ENCODE data around the gene ARHGAP26. TPM values are rescaled to one million over a fixed set of nuclear protein-coding genes. Genes with fewer than 3 reads are reported as not detected.

Gene ARHGAP26
- total and polyA plus RNA-seq, 4 experiments from 2014 or later, result 2.0 to 22.7 (median 17.3) TPM

GRCh38 chr5:142859037-142859436 is 88.9 kb downstream of the ARHGAP26 start:
- Histone ChIP-seq H3K27me3 (ENCODE audit: insufficient read depth, low read length) (no peaks in the 10 kb centered on the region), H3K9me3 (ENCODE audit: control insufficient read depth in 1 of 2, low read length in 2 of 2) (no peaks in the 10 kb centered on the region), H3K36me3 (ENCODE audit: insufficient read depth, low read length) (no peaks in the 10 kb centered on the region), H3K4me1 (ENCODE audit: insufficient read depth, low read length) (no peaks in the 10 kb centered on the region), H3K27ac (ENCODE audit: low read depth, low read length) (no peak overlapping the region), H3K4me3 (ENCODE audit: low read length in 2 of 2) (no peak overlapping the region)
- no peaks in the 10 kb centered on the region for H3K9me3 Mint-ChIP-seq
- no peaks in the 10 kb centered on the region for H3K27me3 Mint-ChIP-seq
- intact Hi-C loops (cut with micrococcal nuclease), result no loop called here
- DNase-seq, result no peak
- peaks cover 17 to 28% (median 19%) of the 10 kb centered on the region in 4 donors for H3K4me1 Mint-ChIP-seq
- no peak overlapping the region for H3K4me3 Mint-ChIP-seq
- ChIA-PET POLR2A (ENCODE audit: partially characterized antibody) (no interaction called here), CTCF (ENCODE audit: partially characterized antibody) (interaction anchor here (0.8 to 1.8 kb wide), 4 partner anchors 21 to 146 kb away, joined by 3 to 7 read pairs (median 4); no protein-coding TSS in a partner anchor)
- H3K36me3 Mint-ChIP-seq, result no peaks in the 10 kb centered on the region
- peak overlapping the region in 2 of 7 donors; percentile 37 to 43 for H3K27ac Mint-ChIP-seq

GRCh38 chr5:142860270-142860669 is 90.1 kb downstream of the ARHGAP26 start:
- H3K27me3 ChIP-seq (ENCODE audit: insufficient read depth, low read length), result no peaks in the 10 kb centered on the region
- Mint-ChIP-seq H3K36me3 (no peaks in the 10 kb centered on the region), H3K27me3 (no peaks in the 10 kb centered on the region), H3K4me3 (no peak overlapping the region), H3K9me3 (no peaks in the 10 kb centered on the region), H3K4me1 (peaks cover 19 to 36% (median 24%) of the 10 kb centered on the region in 4 donors), H3K27ac (no peak overlapping the region)
- no peak overlapping the region for H3K27ac ChIP-seq (ENCODE audit: low read depth, low read length)
- ChIA-PET CTCF (ENCODE audit: partially characterized antibody) (interaction anchor here (1.3 to 1.8 kb wide), 5 partner anchors 20 to 147 kb away, joined by 3 to 7 read pairs (median 4); no protein-coding TSS in a partner anchor), POLR2A (ENCODE audit: partially characterized antibody) (interaction anchor here (1.3 kb wide), 1 partner anchor 77 kb away, joined by 3 read pairs; no protein-coding TSS in a partner anchor)
- H3K9me3 ChIP-seq (ENCODE audit: control insufficient read depth in 1 of 2, low read length in 2 of 2), result no peaks in the 10 kb centered on the region
- H3K4me1 ChIP-seq (ENCODE audit: insufficient read depth, low read length), result no peaks in the 10 kb centered on the region
- H3K36me3 ChIP-seq (ENCODE audit: insufficient read depth, low read length), result no peaks in the 10 kb centered on the region
- no peak for DNase-seq
- no peak overlapping the region for H3K4me3 ChIP-seq (ENCODE audit: low read length in 2 of 2)
- intact Hi-C loops (cut with micrococcal nuclease), result no loop called here

GRCh38 chr5:142861011-142861410 is 90.8 kb downstream of the ARHGAP26 start:
- Mint-ChIP-seq H3K9me3 (no peaks in the 10 kb centered on the region), H3K4me1 (peaks cover 19 to 42% (median 23%) of the 10 kb centered on the region in 4 donors), H3K27ac (peak overlapping the region in 2 of 7 donors; percentile 8 to 32), H3K4me3 (no peak overlapping the region), H3K36me3 (no peaks in the 10 kb centered on the region), H3K27me3 (no peaks in the 10 kb centered on the region)
- Histone ChIP-seq H3K27ac (ENCODE audit: low read depth, low read length) (no peak overlapping the region), H3K4me1 (ENCODE audit: insufficient read depth, low read length) (no peaks in the 10 kb centered on the region), H3K4me3 (ENCODE audit: low read length in 2 of 2) (no peak overlapping the region), H3K9me3 (ENCODE audit: control insufficient read depth in 1 of 2, low read length in 2 of 2) (no peaks in the 10 kb centered on the region), H3K36me3 (ENCODE audit: insufficient read depth, low read length) (no peaks in the 10 kb centered on the region), H3K27me3 (ENCODE audit: insufficient read depth, low read length) (no peaks in the 10 kb centered on the region)
- DNase-seq, result no peak
- intact Hi-C loops (cut with micrococcal nuclease), result no loop called here
- POLR2A ChIA-PET (ENCODE audit: partially characterized antibody), result interaction anchor here (1.3 kb wide), 1 partner anchor 78 kb away, joined by 3 read pairs; no protein-coding TSS in a partner anchor
- CTCF ChIA-PET (ENCODE audit: partially characterized antibody), result interaction anchor here (1.3 to 1.8 kb wide), 3 partner anchors 19 to 148 kb away, joined by 4 to 7 read pairs (median 6); no protein-coding TSS in a partner anchor

GRCh38 chr5:142862594-142862993 is 92.4 kb downstream of the ARHGAP26 start:
- peaks cover 20 to 46% (median 29%) of the 10 kb centered on the region in 4 donors for H3K4me1 Mint-ChIP-seq
- no peak overlapping the region for H3K4me3 ChIP-seq (ENCODE audit: low read length in 2 of 2)
- H3K36me3 ChIP-seq (ENCODE audit: insufficient read depth, low read length), result no peaks in the 10 kb centered on the region
- H3K27me3 Mint-ChIP-seq, result no peaks in the 10 kb centered on the region
- peaks cover 6% of the 10 kb centered on the region for H3K4me1 ChIP-seq (ENCODE audit: insufficient read depth, low read length)
- no peaks in the 10 kb centered on the region for H3K27me3 ChIP-seq (ENCODE audit: insufficient read depth, low read length)
- no peak overlapping the region for H3K4me3 Mint-ChIP-seq
- no peaks in the 10 kb centered on the region for H3K36me3 Mint-ChIP-seq
- no peak overlapping the region for H3K27ac Mint-ChIP-seq
- no peaks in the 10 kb centered on the region for H3K9me3 ChIP-seq (ENCODE audit: control insufficient read depth in 1 of 2, low read length in 2 of 2)
- H3K9me3 Mint-ChIP-seq, result no peaks in the 10 kb centered on the region
- DNase-seq, result no peak
- H3K27ac ChIP-seq (ENCODE audit: low read depth, low read length), result no peak overlapping the region
- CTCF ChIA-PET (ENCODE audit: partially characterized antibody), result interaction anchor here (1.0 to 3.7 kb wide), 4 partner anchors 11 to 150 kb away, joined by 3 to 42 read pairs (median 9); no protein-coding TSS in a partner anchor
- intact Hi-C loops (cut with micrococcal nuclease), result no loop called here
- POLR2A ChIA-PET (ENCODE audit: partially characterized antibody), result no interaction called here

- Mint-ChIP-seq H3K36me3 (no peaks in the 10 kb centered on the region), H3K9me3 (no peaks in the 10 kb centered on the region), H3K27me3 (no peaks in the 10 kb centered on the region), H3K4me3 (peak overlapping the region in 3 of 8 donors; percentile 5 to 22 (median 9)), H3K27ac (peak overlapping the region; percentile 19 to 82 (median 72)), H3K4me1 (peaks cover 16 to 46% (median 29%) of the 10 kb centered on the region in 4 donors)
- no peaks in the 10 kb centered on the region for H3K27me3 ChIP-seq (ENCODE audit: insufficient read depth, low read length)
- peaks cover 6% of the 10 kb centered on the region for H3K4me1 ChIP-seq (ENCODE audit: insufficient read depth, low read length)
- H3K36me3 ChIP-seq (ENCODE audit: insufficient read depth, low read length), result no peaks in the 10 kb centered on the region
- intact Hi-C loops (cut with micrococcal nuclease), result no loop called here
- no peak for DNase-seq
- no peak overlapping the region for H3K4me3 ChIP-seq (ENCODE audit: low read length in 2 of 2)
- POLR2A ChIA-PET (ENCODE audit: partially characterized antibody), result interaction anchor here (1.0 kb wide), 1 partner anchor 94 kb away, joined by 3 read pairs; the partner anchor contains the start of gene ARHGAP26
- no peak overlapping the region for H3K27ac ChIP-seq (ENCODE audit: low read depth, low read length)
- H3K9me3 ChIP-seq (ENCODE audit: control insufficient read depth in 1 of 2, low read length in 2 of 2), result no peaks in the 10 kb centered on the region
- CTCF ChIA-PET (ENCODE audit: partially characterized antibody), result interaction anchor here (0.9 to 3.7 kb wide), 4 partner anchors 10 to 151 kb away, joined by 3 to 42 read pairs (median 9); no protein-coding TSS in a partner anchor
Observed at GRCh38 chr5:142863856-142864255, 93.7 kb downstream of the ARHGAP26 start.

- Histone ChIP-seq H3K36me3 (ENCODE audit: insufficient read depth, low read length) (no peaks in the 10 kb centered on the region), H3K27me3 (ENCODE audit: insufficient read depth, low read length) (no peaks in the 10 kb centered on the region), H3K27ac (ENCODE audit: low read depth, low read length) (no peak overlapping the region), H3K9me3 (ENCODE audit: control insufficient read depth in 1 of 2, low read length in 2 of 2) (no peaks in the 10 kb centered on the region), H3K4me1 (ENCODE audit: insufficient read depth, low read length) (peaks cover 6% of the 10 kb centered on the region), H3K4me3 (ENCODE audit: low read length in 2 of 2) (no peak overlapping the region)
- POLR2A ChIA-PET (ENCODE audit: partially characterized antibody), result interaction anchor here (1.0 to 1.2 kb wide), 2 partner anchors 94 kb away, joined by 3 read pairs; partner anchors contain the start of gene ARHGAP26
- no peaks in the 10 kb centered on the region for H3K36me3 Mint-ChIP-seq
- peaks cover 16 to 46% (median 28%) of the 10 kb centered on the region in 4 donors for H3K4me1 Mint-ChIP-seq
- no peaks in the 10 kb centered on the region for H3K27me3 Mint-ChIP-seq
- H3K9me3 Mint-ChIP-seq, result no peaks in the 10 kb centered on the region
- CTCF ChIA-PET (ENCODE audit: partially characterized antibody), result interaction anchor here (0.7 to 3.7 kb wide), 9 partner anchors 9 to 1327 kb away, joined by 3 to 42 read pairs (median 4); partner anchors contain the start of gene ARHGAP26
- H3K27ac Mint-ChIP-seq, result peak overlapping the region in 6 of 7 donors; percentile 19 to 82 (median 52)
- intact Hi-C loops (cut with micrococcal nuclease), result loop anchor here (5.0 kb wide), 1 partner anchor 712 kb away; no protein-coding TSS in a partner anchor
- H3K4me3 Mint-ChIP-seq, result peak overlapping the region in 3 of 8 donors; percentile 5 to 22 (median 5)
- no peak for DNase-seq
Observed at GRCh38 chr5:142864290-142865260, 94.4 kb downstream of the ARHGAP26 start.
